ENCODE data around the gene CFAP251.

The CFAP251 gene

GRCh38 chr12:122042910-122043309 is 124.5 kb downstream of the CFAP251 start:
- peaks cover 34% of the 10 kb centered on the region for H3K36me3 ChIP-seq (ENCODE audit: control insufficient read depth, low read depth, low read length)
- no peak overlapping the region for H3K9ac ChIP-seq (ENCODE audit: low read length)
- no peak overlapping the region for H3K27ac ChIP-seq (ENCODE audit: low read length)
- H3K4me1 ChIP-seq (ENCODE audit: control insufficient read depth, low read depth, low read length), result no peaks in the 10 kb centered on the region
- H3K27me3 ChIP-seq (ENCODE audit: control insufficient read depth, insufficient read depth, low read length), result no peaks in the 10 kb centered on the region
- no peak overlapping the region for H3K4me3 ChIP-seq (ENCODE audit: low read length)
- no peaks in the 10 kb centered on the region for H3K9me3 ChIP-seq (ENCODE audit: control insufficient read depth, low read depth, low read length)

- H3K27me3 ChIP-seq (ENCODE audit: control insufficient read depth, insufficient read depth, low read length), result no peaks in the 10 kb centered on the region
- peaks cover 32% of the 10 kb centered on the region for H3K36me3 ChIP-seq (ENCODE audit: control insufficient read depth, low read depth, low read length)
- no peaks in the 10 kb centered on the region for H3K9me3 ChIP-seq (ENCODE audit: control insufficient read depth, low read depth, low read length)
- H3K4me1 ChIP-seq (ENCODE audit: control insufficient read depth, low read depth, low read length), result no peaks in the 10 kb centered on the region
- no peak overlapping the region for H3K27ac ChIP-seq (ENCODE audit: low read length)
- H3K4me3 ChIP-seq (ENCODE audit: low read length), result no peak overlapping the region
- H3K9ac ChIP-seq (ENCODE audit: low read length), result no peak overlapping the region
These were observed 125.1 kb downstream of the CFAP251 start for GRCh38 chr12:122043476-122043875.

- H3K9me3 ChIP-seq (ENCODE audit: control insufficient read depth, low read depth, low read length), result no peaks in the 10 kb centered on the region
- H3K4me3 ChIP-seq (ENCODE audit: low read length), result no peak overlapping the region
- H3K27me3 ChIP-seq (ENCODE audit: control insufficient read depth, insufficient read depth, low read length), result no peaks in the 10 kb centered on the region
- H3K27ac ChIP-seq (ENCODE audit: low read length), result no peak overlapping the region
- H3K36me3 ChIP-seq (ENCODE audit: control insufficient read depth, low read depth, low read length), result peaks cover 25% of the 10 kb centered on the region
- no peaks in the 10 kb centered on the region for H3K4me1 ChIP-seq (ENCODE audit: control insufficient read depth, low read depth, low read length)
- H3K9ac ChIP-seq (ENCODE audit: low read length), result no peak overlapping the region
These were observed 126.9 kb downstream of the CFAP251 start for GRCh38 chr12:122045262-122045661.

GRCh38 chr12:122046145-122046544 is 127.8 kb downstream of the CFAP251 start:
- no peak overlapping the region for H3K27ac ChIP-seq (ENCODE audit: low read length)

DNA sequence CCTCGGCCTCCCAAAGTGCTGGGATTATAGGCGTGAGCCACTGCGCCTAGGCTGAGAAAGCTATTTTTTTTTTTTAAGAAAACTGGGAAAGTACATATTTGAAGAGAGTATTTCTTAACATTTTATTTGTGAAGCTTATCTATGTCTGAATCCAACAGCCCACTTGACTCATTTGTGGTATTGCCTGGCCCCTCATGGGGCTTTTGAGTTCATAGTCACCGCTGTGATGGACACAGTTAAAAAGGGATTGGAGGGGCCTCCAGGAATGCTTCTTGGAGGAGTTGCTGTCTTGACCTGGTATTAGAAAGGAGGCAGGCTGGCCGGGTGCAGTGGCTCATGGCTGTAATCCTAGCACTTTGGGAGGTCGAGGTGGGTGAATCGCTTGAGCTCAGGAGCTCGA is 129.8 kb downstream of the CFAP251 start:
- H3K27ac ChIP-seq (ENCODE audit: low read length), result no peak overlapping the region
- no peaks in the 10 kb centered on the region for H3K4me1 ChIP-seq (ENCODE audit: control insufficient read depth, low read depth, low read length)
- H3K9me3 ChIP-seq (ENCODE audit: control insufficient read depth, low read depth, low read length), result no peaks in the 10 kb centered on the region
- H3K36me3 ChIP-seq (ENCODE audit: control insufficient read depth, low read depth, low read length), result peaks cover 21% of the 10 kb centered on the region
- no peak overlapping the region for H3K4me3 ChIP-seq (ENCODE audit: low read length)
- H3K27me3 ChIP-seq (ENCODE audit: control insufficient read depth, insufficient read depth, low read length), result no peaks in the 10 kb centered on the region
- no peak overlapping the region for H3K9ac ChIP-seq (ENCODE audit: low read length)

More at GRCh38 chr12:122046145-122046544, 127.8 kb downstream of the CFAP251 start:
- no peak overlapping the region for H3K4me3 ChIP-seq (ENCODE audit: low read length)
- H3K9me3 ChIP-seq (ENCODE audit: control insufficient read depth, low read depth, low read length), result no peaks in the 10 kb centered on the region
- no peaks in the 10 kb centered on the region for H3K27me3 ChIP-seq (ENCODE audit: control insufficient read depth, insufficient read depth, low read length)
- H3K4me1 ChIP-seq (ENCODE audit: control insufficient read depth, low read depth, low read length), result no peaks in the 10 kb centered on the region
- H3K9ac ChIP-seq (ENCODE audit: low read length), result no peak overlapping the region
- H3K36me3 ChIP-seq (ENCODE audit: control insufficient read depth, low read depth, low read length), result peaks cover 25% of the 10 kb centered on the region

DNA sequence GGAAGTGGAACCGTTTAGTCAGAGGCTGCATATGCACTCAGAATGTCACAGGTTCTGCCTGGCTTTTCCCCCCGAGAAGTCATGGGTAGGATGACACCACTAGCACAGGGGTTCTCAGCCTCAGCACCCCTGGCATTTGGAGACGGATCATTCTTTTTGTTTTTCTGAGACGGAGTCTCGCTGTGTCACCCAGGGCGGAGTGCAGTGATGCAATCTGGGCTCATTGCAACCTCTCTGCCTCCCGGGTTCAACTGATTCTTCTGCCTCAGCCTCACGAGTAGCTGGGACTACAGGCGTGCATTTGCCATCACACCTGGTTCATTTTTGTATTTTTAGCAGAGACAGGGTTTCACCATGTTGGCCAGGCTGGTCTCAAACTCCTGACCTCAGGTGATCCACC is 131.4 kb downstream of the CFAP251 start:
- no peak overlapping the region for H3K4me3 ChIP-seq (ENCODE audit: low read length)
- no peaks in the 10 kb centered on the region for H3K4me1 ChIP-seq (ENCODE audit: control insufficient read depth, low read depth, low read length)
- no peak overlapping the region for H3K27ac ChIP-seq (ENCODE audit: low read length)
- H3K9me3 ChIP-seq (ENCODE audit: control insufficient read depth, low read depth, low read length), result no peaks in the 10 kb centered on the region
- peaks cover 15% of the 10 kb centered on the region for H3K36me3 ChIP-seq (ENCODE audit: control insufficient read depth, low read depth, low read length)
- H3K9ac ChIP-seq (ENCODE audit: low read length), result no peak overlapping the region
- no peaks in the 10 kb centered on the region for H3K27me3 ChIP-seq (ENCODE audit: control insufficient read depth, insufficient read depth, low read length)

- Histone ChIP-seq H3K36me3 (ENCODE audit: control insufficient read depth, low read depth, low read length) (peaks cover 15% of the 10 kb centered on the region), H3K9ac (ENCODE audit: low read length) (no peak overlapping the region), H3K27me3 (ENCODE audit: control insufficient read depth, insufficient read depth, low read length) (no peaks in the 10 kb centered on the region), H3K4me1 (ENCODE audit: control insufficient read depth, low read depth, low read length) (no peaks in the 10 kb centered on the region), H3K27ac (ENCODE audit: low read length) (no peak overlapping the region), H3K9me3 (ENCODE audit: control insufficient read depth, low read depth, low read length) (no peaks in the 10 kb centered on the region), H3K4me3 (ENCODE audit: low read length) (no peak overlapping the region)
These were observed 132.3 kb downstream of the CFAP251 start for GRCh38 chr12:122050706-122051105.

- H3K4me3 ChIP-seq (ENCODE audit: low read length), result no peak overlapping the region
- H3K4me1 ChIP-seq (ENCODE audit: control insufficient read depth, low read depth, low read length), result no peaks in the 10 kb centered on the region
- H3K36me3 ChIP-seq (ENCODE audit: control insufficient read depth, low read depth, low read length), result peaks cover 13% of the 10 kb centered on the region
- H3K27ac ChIP-seq (ENCODE audit: low read length), result no peak overlapping the region
- no peak overlapping the region for H3K9ac ChIP-seq (ENCODE audit: low read length)
- H3K9me3 ChIP-seq (ENCODE audit: control insufficient read depth, low read depth, low read length), result no peaks in the 10 kb centered on the region
- no peaks in the 10 kb centered on the region for H3K27me3 ChIP-seq (ENCODE audit: control insufficient read depth, insufficient read depth, low read length)
These were observed 133.0 kb downstream of the CFAP251 start for GRCh38 chr12:122051231-122051876.

DNA sequence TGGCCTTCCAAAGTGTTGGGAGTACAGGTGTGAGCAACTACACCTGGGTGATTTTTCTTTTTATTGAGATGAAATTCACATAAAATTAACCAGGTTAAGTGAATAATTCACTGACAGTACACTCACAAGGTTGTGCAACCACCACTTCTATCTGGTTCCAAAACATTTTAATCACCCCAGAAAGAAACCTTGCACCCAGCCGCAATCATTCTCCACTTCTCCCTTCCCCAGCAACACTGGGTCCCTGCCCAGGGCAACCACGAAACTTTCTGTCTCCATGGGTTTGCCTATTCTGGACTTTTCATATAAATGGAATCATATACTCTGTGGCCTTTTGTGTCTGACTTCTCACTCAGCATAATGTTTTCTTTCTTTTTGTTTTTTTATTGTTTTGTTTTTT is 133.9 kb downstream of the CFAP251 start:
- Histone ChIP-seq H3K36me3 (ENCODE audit: control insufficient read depth, low read depth, low read length) (peaks cover 9% of the 10 kb centered on the region), H3K27me3 (ENCODE audit: control insufficient read depth, insufficient read depth, low read length) (no peaks in the 10 kb centered on the region), H3K27ac (ENCODE audit: low read length) (no peak overlapping the region), H3K9me3 (ENCODE audit: control insufficient read depth, low read depth, low read length) (no peaks in the 10 kb centered on the region), H3K9ac (ENCODE audit: low read length) (no peak overlapping the region), H3K4me3 (ENCODE audit: low read length) (no peak overlapping the region), H3K4me1 (ENCODE audit: control insufficient read depth, low read depth, low read length) (no peaks in the 10 kb centered on the region)
